WTC11 (cell line): ENCODE results near the gene PMAIP1. TPM values are rescaled to one million over a fixed set of nuclear protein-coding genes. Genes with fewer than 3 reads are reported as not detected.

ENCODE experiments used
- ATAC-seq: fragments of 200-7000 bp; cut with Tn5 transposase; 2 replicates; pipeline ENCODE4 v1.10.0; 2021; ENCODE audit warnings: mild to moderate bottlenecking, moderate library complexity
- CTCF ChIA-PET: fragments of 300-600 bp; sonication (Branson Sonifier 250); formaldehyde crosslinking; loops from one replicate; lab custom pipeline; 2021; ENCODE audit warnings: antibody characterized with exemption; lab: Charles Lee
- POLR2A ChIA-PET: fragments of 350-600 bp; sonication (Branson Sonifier 250); formaldehyde crosslinking; loops from one replicate; lab custom pipeline; 2021; ENCODE audit warnings: antibody characterized with exemption; lab: Charles Lee
- DNase-seq: peaks from one replicate; pipeline ENCODE4 v3.0.0; 2021; ENCODE audit warnings: low spot score
- H3K27ac Mint-ChIP-seq: 2 replicates; pipeline ENCODE4 v1.8.0; 2021; ENCODE audit warnings: mixed read lengths
- H3K27me3 Mint-ChIP-seq: 2 replicates; pipeline ENCODE4 v1.8.0; 2021; ENCODE audit warnings: low read depth, mild to moderate bottlenecking, moderate library complexity, mixed read lengths
- H3K36me3 Mint-ChIP-seq: 2 replicates; pipeline ENCODE4 v1.8.0; 2021; ENCODE audit warnings: mixed read lengths
- H3K4me1 Mint-ChIP-seq: 2 replicates; pipeline ENCODE4 v1.8.0; 2022; ENCODE audit warnings: mixed read lengths
- H3K4me3 Mint-ChIP-seq: 2 replicates; pipeline ENCODE4 v1.8.0; 2021; ENCODE audit warnings: mild to moderate bottlenecking, moderate library complexity, mixed read lengths
- H3K9me3 Mint-ChIP-seq: 2 replicates; pipeline ENCODE4 v1.8.0; 2021; ENCODE audit warnings: mixed read lengths
- ELF4 ChIP-seq: sonication (generic); formaldehyde crosslinking; IDR thresholded peaks from 2 replicates; pipeline ENCODE4 v1.8.1; 2022; ENCODE audit warnings: low read depth, mild to moderate bottlenecking, moderate library complexity, missing genetic modification reagents
- ETV6 ChIP-seq: sonication (generic); formaldehyde crosslinking; IDR thresholded peaks from 2 replicates; pipeline ENCODE4 v1.8.1; 2022; ENCODE audit warnings: mild to moderate bottlenecking, missing genetic modification reagents
- FOXP1 ChIP-seq: sonication (generic); formaldehyde crosslinking; IDR thresholded peaks from 2 replicates; pipeline ENCODE4 v1.8.0; 2022; ENCODE audit warnings: missing genetic modification reagents, mild to moderate bottlenecking, moderate library complexity, borderline replicate concordance
- HMGA2 ChIP-seq: fragments of 250-450 bp; sonication (Bioruptor Pico); IDR thresholded peaks from 2 replicates; pipeline ENCODE4 v1.4.0; 2021; ENCODE audit warnings: mild to moderate bottlenecking, moderate library complexity
- IRF2 ChIP-seq: sonication (generic); formaldehyde crosslinking; IDR thresholded peaks from 2 replicates; pipeline ENCODE4 v1.8.0; 2022; ENCODE audit warnings: low read depth, missing genetic modification reagents, borderline replicate concordance
- NFE2L1 ChIP-seq: sonication (generic); formaldehyde crosslinking; IDR thresholded peaks from 2 replicates; pipeline ENCODE4 v1.8.1; 2023; ENCODE audit warnings: missing genetic modification reagents
- NR1H2 ChIP-seq: sonication (generic); formaldehyde crosslinking; IDR thresholded peaks from 2 replicates; pipeline ENCODE4 v1.9.0; 2021; ENCODE audit warnings: mild to moderate bottlenecking, moderate library complexity, missing genetic modification reagents
- NR2C2 ChIP-seq: sonication (generic); formaldehyde crosslinking; IDR thresholded peaks from 2 replicates; pipeline ENCODE4 v1.8.0; 2022; ENCODE audit warnings: mild to moderate bottlenecking, missing genetic modification reagents
- PRRX2 ChIP-seq: fragments of 250-450 bp; sonication (Bioruptor Pico); IDR thresholded peaks from 2 replicates; pipeline ENCODE4 v1.8.0; 2021; ENCODE audit warnings: mild to moderate bottlenecking
- RELA ChIP-seq: sonication (generic); formaldehyde crosslinking; IDR thresholded peaks from 2 replicates; pipeline ENCODE4 v1.8.1; 2022; ENCODE audit warnings: missing genetic modification reagents, mild to moderate bottlenecking, borderline replicate concordance
- SMAD3 ChIP-seq: sonication (generic); formaldehyde crosslinking; IDR thresholded peaks from 2 replicates; pipeline ENCODE4 v1.8.0; 2022; ENCODE audit warnings: missing genetic modification reagents, mild to moderate bottlenecking, borderline replicate concordance
- ZNF263 ChIP-seq: sonication (generic); formaldehyde crosslinking; IDR thresholded peaks from 2 replicates; pipeline ENCODE4 v1.8.1; 2022; ENCODE audit warnings: low read depth, mild to moderate bottlenecking, moderate library complexity, missing genetic modification reagents
- ZNF416 ChIP-seq: fragments of 250-450 bp; sonication (Bioruptor Pico); IDR thresholded peaks from 2 replicates; pipeline ENCODE4 v1.9.0; 2021; ENCODE audit warnings: mild to moderate bottlenecking, inconsistent platforms
- total RNA-seq: library from RNA; stranded (reverse); gene quantifications from 3 replicates; pipeline ENCODE4 v1.2.3, GENCODE V29; 2021
- TF ChIP-seq, protein P1 (sequence below): sonication (generic); formaldehyde crosslinking; IDR thresholded peaks from 2 replicates; pipeline ENCODE4 v1.8.0; 2022; ENCODE audit warnings: missing genetic modification reagents
- TF ChIP-seq, protein P2 (sequence below): fragments of 250-450 bp; sonication (Bioruptor Pico); IDR thresholded peaks from 2 replicates; pipeline ENCODE4 v1.8.0; 2021; ENCODE audit warnings: mild to moderate bottlenecking
- TF ChIP-seq, protein P3 (sequence below): fragments of 250-450 bp; sonication (Bioruptor Pico); IDR thresholded peaks from 2 replicates; pipeline ENCODE4 v1.9.0; 2021; ENCODE audit warnings: mild to moderate bottlenecking
- TF ChIP-seq, protein P4 (sequence below): fragments of 200-600 bp; IDR thresholded peaks from 2 replicates; pipeline ENCODE4 v1.8.0; 2022; ENCODE audit warnings: antibody characterized with exemption
- TF ChIP-seq, protein P5 (sequence below): fragments of 250-450 bp; sonication (Bioruptor Pico); IDR thresholded peaks from 2 replicates; pipeline ENCODE4 v1.9.0; 2021; ENCODE audit warnings: moderate library complexity, mild to moderate bottlenecking, inconsistent platforms, borderline replicate concordance
- TF ChIP-seq, protein P6 (sequence below): sonication (generic); formaldehyde crosslinking; IDR thresholded peaks from 2 replicates; pipeline ENCODE4 v1.8.1; 2022; ENCODE audit warnings: mild to moderate bottlenecking, missing genetic modification reagents, moderate library complexity, borderline replicate concordance
- TF ChIP-seq, protein P7 (sequence below): sonication (generic); formaldehyde crosslinking; IDR thresholded peaks from 2 replicates; pipeline ENCODE4 v1.8.1; 2023; ENCODE audit warnings: mild to moderate bottlenecking, missing genetic modification reagents
- TF ChIP-seq, protein P8 (sequence below): sonication (generic); formaldehyde crosslinking; IDR thresholded peaks from 2 replicates; pipeline ENCODE4 v1.8.1; 2023; ENCODE audit warnings: mild to moderate bottlenecking, moderate library complexity, missing genetic modification reagents

PMAIP1 gene
- total RNA-seq, 1 experiment from 2014 or later, result 152 TPM

DNA sequence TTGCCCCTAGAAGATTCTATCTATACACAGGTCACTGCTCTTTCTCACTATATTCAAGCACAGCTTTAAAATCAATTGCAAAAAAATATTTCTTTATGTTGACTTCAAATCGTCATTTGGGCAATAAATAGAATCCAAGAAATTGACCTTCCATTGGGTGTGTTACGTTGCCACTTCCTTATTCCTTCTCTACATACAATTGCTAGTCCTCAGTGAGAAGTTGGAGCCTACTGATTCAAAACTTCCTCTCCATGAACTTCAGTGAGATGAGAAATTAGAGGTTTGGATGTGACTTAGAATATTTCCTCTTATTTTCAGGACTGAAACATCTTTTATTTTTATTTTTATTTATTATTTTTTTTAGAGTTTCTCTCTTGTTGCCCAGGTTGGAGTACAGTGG is 40.3 kb downstream of the PMAIP1 start:
- no peaks in the 10 kb centered on the region for H3K9me3 Mint-ChIP-seq
- peaks cover 10% of the 10 kb centered on the region for H3K4me1 Mint-ChIP-seq
- H3K27ac Mint-ChIP-seq, result no peak overlapping the region
- ChIA-PET POLR2A (no interaction called here), CTCF (no interaction called here)
- DNase-seq, result no peak
- no peak overlapping the region for H3K4me3 Mint-ChIP-seq
- H3K27me3 Mint-ChIP-seq, result no peaks in the 10 kb centered on the region
- no peaks in the 10 kb centered on the region for H3K36me3 Mint-ChIP-seq
- ATAC-seq, result no peak
- TF ChIP-seq ZNF416 (no peak), NFE2L1 (CRISPR knock-in tag) (no peak), ETV6 (CRISPR knock-in tag) (no peak), PRRX2 (no peak)
- TF ChIP-seq, protein P1, sequence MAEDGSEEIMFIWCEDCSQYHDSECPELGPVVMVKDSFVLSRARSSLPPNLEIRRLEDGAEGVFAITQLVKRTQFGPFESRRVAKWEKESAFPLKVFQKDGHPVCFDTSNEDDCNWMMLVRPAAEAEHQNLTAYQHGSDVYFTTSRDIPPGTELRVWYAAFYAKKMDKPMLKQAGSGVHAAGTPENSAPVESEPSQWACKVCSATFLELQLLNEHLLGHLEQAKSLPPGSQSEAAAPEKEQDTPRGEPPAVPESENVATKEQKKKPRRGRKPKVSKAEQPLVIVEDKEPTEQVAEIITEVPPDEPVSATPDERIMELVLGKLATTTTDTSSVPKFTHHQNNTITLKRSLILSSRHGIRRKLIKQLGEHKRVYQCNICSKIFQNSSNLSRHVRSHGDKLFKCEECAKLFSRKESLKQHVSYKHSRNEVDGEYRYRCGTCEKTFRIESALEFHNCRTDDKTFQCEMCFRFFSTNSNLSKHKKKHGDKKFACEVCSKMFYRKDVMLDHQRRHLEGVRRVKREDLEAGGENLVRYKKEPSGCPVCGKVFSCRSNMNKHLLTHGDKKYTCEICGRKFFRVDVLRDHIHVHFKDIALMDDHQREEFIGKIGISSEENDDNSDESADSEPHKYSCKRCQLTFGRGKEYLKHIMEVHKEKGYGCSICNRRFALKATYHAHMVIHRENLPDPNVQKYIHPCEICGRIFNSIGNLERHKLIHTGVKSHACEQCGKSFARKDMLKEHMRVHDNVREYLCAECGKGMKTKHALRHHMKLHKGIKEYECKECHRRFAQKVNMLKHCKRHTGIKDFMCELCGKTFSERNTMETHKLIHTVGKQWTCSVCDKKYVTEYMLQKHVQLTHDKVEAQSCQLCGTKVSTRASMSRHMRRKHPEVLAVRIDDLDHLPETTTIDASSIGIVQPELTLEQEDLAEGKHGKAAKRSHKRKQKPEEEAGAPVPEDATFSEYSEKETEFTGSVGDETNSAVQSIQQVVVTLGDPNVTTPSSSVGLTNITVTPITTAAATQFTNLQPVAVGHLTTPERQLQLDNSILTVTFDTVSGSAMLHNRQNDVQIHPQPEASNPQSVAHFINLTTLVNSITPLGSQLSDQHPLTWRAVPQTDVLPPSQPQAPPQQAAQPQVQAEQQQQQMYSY (CRISPR knock-in tag), result no peak
- TF ChIP-seq, all 79 proteins: peak for 0

DNA sequence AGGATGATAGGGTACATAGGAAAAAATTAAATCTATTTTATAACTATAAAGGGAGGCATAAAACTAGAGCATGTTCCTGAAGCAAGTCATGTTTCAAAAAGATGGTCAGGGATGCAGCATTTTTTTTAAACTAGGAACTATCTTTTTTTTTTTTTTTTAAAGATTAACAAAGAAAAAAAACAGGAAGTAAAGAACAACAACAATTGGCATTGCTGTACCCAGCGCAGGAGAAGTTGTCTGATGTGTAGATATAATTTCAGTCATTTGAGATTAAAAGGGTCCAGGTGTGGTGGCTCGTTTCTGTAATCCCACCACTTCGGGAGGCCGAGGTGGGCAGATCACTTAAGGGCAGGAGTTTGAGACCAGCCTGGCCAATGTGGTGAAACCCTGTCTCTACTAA is 41.5 kb downstream of the PMAIP1 start:
- ATAC-seq (no peak), DNase-seq (no peak)
- no peaks in the 10 kb centered on the region for H3K27me3 Mint-ChIP-seq
- H3K9me3 Mint-ChIP-seq, result no peaks in the 10 kb centered on the region
- CTCF ChIA-PET, result no interaction called here
- POLR2A ChIA-PET, result no interaction called here
- no peaks in the 10 kb centered on the region for H3K36me3 Mint-ChIP-seq
- no peak overlapping the region for H3K27ac Mint-ChIP-seq
- H3K4me3 Mint-ChIP-seq, result no peak overlapping the region
- H3K4me1 Mint-ChIP-seq, result peaks cover 10% of the 10 kb centered on the region
- TF ChIP-seq NR1H2 (no peak), PRRX2 (no peak), FOXP1 (CRISPR knock-in tag) (no peak), RELA (CRISPR knock-in tag) (no peak), ELF4 (CRISPR knock-in tag) (no peak), ETV6 (CRISPR knock-in tag) (no peak), NR2C2 (CRISPR knock-in tag) (no peak), IRF2 (no peak), ZNF263 (CRISPR knock-in tag) (no peak), SMAD3 (CRISPR knock-in tag) (no peak), ZNF416 (no peak), HMGA2 (CRISPR knock-in tag) (no peak)
- TF ChIP-seq, protein P2, sequence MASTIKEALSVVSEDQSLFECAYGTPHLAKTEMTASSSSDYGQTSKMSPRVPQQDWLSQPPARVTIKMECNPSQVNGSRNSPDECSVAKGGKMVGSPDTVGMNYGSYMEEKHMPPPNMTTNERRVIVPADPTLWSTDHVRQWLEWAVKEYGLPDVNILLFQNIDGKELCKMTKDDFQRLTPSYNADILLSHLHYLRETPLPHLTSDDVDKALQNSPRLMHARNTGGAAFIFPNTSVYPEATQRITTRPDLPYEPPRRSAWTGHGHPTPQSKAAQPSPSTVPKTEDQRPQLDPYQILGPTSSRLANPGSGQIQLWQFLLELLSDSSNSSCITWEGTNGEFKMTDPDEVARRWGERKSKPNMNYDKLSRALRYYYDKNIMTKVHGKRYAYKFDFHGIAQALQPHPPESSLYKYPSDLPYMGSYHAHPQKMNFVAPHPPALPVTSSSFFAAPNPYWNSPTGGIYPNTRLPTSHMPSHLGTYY (CRISPR knock-in tag), result no peak
- TF ChIP-seq, protein P3, sequence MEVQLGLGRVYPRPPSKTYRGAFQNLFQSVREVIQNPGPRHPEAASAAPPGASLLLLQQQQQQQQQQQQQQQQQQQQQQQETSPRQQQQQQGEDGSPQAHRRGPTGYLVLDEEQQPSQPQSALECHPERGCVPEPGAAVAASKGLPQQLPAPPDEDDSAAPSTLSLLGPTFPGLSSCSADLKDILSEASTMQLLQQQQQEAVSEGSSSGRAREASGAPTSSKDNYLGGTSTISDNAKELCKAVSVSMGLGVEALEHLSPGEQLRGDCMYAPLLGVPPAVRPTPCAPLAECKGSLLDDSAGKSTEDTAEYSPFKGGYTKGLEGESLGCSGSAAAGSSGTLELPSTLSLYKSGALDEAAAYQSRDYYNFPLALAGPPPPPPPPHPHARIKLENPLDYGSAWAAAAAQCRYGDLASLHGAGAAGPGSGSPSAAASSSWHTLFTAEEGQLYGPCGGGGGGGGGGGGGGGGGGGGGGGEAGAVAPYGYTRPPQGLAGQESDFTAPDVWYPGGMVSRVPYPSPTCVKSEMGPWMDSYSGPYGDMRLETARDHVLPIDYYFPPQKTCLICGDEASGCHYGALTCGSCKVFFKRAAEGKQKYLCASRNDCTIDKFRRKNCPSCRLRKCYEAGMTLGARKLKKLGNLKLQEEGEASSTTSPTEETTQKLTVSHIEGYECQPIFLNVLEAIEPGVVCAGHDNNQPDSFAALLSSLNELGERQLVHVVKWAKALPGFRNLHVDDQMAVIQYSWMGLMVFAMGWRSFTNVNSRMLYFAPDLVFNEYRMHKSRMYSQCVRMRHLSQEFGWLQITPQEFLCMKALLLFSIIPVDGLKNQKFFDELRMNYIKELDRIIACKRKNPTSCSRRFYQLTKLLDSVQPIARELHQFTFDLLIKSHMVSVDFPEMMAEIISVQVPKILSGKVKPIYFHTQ, result no peak
- TF ChIP-seq, protein P4, sequence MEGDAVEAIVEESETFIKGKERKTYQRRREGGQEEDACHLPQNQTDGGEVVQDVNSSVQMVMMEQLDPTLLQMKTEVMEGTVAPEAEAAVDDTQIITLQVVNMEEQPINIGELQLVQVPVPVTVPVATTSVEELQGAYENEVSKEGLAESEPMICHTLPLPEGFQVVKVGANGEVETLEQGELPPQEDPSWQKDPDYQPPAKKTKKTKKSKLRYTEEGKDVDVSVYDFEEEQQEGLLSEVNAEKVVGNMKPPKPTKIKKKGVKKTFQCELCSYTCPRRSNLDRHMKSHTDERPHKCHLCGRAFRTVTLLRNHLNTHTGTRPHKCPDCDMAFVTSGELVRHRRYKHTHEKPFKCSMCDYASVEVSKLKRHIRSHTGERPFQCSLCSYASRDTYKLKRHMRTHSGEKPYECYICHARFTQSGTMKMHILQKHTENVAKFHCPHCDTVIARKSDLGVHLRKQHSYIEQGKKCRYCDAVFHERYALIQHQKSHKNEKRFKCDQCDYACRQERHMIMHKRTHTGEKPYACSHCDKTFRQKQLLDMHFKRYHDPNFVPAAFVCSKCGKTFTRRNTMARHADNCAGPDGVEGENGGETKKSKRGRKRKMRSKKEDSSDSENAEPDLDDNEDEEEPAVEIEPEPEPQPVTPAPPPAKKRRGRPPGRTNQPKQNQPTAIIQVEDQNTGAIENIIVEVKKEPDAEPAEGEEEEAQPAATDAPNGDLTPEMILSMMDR, result no peak
- TF ChIP-seq, protein P5, sequence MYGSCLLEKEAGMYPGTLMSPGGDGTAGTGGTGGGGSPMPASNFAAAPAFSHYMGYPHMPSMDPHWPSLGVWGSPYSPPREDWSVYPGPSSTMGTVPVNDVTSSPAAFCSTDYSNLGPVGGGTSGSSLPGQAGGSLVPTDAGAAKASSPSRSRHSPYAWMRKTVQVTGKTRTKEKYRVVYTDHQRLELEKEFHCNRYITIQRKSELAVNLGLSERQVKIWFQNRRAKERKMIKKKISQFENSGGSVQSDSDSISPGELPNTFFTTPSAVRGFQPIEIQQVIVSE, result no peak
- TF ChIP-seq, protein P6, sequence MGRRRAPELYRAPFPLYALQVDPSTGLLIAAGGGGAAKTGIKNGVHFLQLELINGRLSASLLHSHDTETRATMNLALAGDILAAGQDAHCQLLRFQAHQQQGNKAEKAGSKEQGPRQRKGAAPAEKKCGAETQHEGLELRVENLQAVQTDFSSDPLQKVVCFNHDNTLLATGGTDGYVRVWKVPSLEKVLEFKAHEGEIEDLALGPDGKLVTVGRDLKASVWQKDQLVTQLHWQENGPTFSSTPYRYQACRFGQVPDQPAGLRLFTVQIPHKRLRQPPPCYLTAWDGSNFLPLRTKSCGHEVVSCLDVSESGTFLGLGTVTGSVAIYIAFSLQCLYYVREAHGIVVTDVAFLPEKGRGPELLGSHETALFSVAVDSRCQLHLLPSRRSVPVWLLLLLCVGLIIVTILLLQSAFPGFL (CRISPR knock-in tag), result no peak
- TF ChIP-seq, protein P7, sequence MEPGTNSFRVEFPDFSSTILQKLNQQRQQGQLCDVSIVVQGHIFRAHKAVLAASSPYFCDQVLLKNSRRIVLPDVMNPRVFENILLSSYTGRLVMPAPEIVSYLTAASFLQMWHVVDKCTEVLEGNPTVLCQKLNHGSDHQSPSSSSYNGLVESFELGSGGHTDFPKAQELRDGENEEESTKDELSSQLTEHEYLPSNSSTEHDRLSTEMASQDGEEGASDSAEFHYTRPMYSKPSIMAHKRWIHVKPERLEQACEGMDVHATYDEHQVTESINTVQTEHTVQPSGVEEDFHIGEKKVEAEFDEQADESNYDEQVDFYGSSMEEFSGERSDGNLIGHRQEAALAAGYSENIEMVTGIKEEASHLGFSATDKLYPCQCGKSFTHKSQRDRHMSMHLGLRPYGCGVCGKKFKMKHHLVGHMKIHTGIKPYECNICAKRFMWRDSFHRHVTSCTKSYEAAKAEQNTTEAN (CRISPR knock-in tag), result no peak
- TF ChIP-seq, protein P8, sequence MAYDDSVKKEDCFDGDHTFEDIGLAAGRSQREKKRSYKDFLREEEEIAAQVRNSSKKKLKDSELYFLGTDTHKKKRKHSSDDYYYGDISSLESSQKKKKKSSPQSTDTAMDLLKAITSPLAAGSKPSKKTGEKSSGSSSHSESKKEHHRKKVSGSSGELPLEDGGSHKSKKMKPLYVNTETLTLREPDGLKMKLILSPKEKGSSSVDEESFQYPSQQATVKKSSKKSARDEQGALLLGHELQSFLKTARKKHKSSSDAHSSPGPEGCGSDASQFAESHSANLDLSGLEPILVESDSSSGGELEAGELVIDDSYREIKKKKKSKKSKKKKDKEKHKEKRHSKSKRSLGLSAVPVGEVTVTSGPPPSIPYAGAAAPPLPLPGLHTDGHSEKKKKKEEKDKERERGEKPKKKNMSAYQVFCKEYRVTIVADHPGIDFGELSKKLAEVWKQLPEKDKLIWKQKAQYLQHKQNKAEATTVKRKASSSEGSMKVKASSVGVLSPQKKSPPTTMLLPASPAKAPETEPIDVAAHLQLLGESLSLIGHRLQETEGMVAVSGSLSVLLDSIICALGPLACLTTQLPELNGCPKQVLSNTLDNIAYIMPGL (CRISPR knock-in tag), result no peak
